GM18951 (cell line): Measurements from ENCODE around the gene C4A.
"Not testable (repeated sequence)": the region's sequence is repeated elsewhere in the genome, so short reads cannot be mapped to it uniquely, and the experiment has no call there.

Experiments
- in situ Hi-C: fragments of 300-500 bp; cut with MboI; formaldehyde crosslinking; loops from one replicate; pipeline ENCODE4 v1.12.0; 2022; ENCODE audit warnings: low sequenced_read_pairs, mixed read lengths, inconsistent platforms; ENCODE audit not compliant: unreplicated experiment

Gene C4A

DNA sequence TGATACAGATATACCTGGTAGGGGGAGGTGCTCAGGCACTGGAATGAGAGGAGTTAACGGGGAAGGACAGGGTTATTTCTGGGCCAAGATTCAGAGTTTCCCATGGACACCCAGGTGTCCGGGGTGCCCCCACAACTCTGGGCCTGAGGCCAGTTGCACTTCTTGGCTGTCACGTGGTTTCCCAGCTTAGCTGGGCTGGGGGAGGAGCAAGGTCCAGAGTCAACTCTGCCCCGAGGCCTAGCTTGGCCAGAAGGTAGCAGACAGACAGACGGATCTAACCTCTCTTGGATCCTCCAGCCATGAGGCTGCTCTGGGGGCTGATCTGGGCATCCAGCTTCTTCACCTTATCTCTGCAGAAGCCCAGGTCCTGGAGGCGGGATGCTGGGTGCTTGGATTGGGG, 32.7 kb downstream of the C4A start, which contains the start of gene C4B:
C4B (plus strand) TSS at position 249 of the 400 bp plus-strand sequence; CDS start at position 300, 51 bp downstream.
- in situ Hi-C loops, result not testable (repeated sequence)

DNA sequence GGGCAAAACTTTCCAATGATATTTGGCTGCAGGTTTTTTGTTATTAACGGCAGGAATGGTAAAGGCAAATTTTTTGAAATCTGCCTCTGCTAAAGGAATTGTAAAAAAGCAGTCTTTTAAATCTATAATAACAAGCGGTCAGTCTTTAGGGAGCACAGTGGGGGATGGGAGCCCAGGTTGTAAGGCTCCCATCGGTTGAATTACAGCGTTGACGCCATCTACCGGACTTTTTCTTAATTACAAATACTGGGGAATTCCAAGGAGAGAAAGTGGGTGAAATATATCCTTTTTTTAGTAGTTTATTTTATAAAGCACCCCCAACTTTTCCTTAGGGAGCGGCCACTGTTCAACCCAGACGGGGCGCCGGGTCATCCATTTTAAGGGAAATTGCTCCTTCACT, 40.2 kb downstream of the C4A start:
- in situ Hi-C loops, result not testable (repeated sequence)

DNA sequence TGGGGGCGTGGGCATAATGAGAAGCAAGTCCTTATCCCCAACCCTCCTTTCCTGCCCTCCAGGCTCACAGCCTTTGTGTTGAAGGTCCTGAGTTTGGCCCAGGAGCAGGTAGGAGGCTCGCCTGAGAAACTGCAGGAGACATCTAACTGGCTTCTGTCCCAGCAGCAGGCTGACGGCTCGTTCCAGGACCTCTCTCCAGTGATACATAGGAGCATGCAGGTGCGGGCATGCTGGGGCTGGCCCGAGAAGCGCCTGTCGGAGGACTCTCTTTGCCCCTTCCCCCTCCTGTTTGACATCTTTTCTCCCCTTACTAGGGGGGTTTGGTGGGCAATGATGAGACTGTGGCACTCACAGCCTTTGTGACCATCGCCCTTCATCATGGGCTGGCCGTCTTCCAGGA, 46.8 kb downstream of the C4A start:
- in situ Hi-C loops, result not testable (repeated sequence)

DNA sequence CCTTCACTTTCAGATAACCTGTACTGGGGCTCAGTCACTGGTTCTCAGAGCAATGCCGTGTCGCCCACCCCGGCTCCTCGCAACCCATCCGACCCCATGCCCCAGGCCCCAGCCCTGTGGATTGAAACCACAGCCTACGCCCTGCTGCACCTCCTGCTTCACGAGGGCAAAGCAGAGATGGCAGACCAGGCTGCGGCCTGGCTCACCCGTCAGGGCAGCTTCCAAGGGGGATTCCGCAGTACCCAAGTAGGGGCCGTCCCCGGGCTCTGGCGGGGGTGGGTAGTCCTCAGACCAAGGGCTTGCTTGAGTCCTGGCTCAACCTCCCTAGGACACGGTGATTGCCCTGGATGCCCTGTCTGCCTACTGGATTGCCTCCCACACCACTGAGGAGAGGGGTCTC, 47.7 kb downstream of the C4A start:
- in situ Hi-C loops, result not testable (repeated sequence)

DNA sequence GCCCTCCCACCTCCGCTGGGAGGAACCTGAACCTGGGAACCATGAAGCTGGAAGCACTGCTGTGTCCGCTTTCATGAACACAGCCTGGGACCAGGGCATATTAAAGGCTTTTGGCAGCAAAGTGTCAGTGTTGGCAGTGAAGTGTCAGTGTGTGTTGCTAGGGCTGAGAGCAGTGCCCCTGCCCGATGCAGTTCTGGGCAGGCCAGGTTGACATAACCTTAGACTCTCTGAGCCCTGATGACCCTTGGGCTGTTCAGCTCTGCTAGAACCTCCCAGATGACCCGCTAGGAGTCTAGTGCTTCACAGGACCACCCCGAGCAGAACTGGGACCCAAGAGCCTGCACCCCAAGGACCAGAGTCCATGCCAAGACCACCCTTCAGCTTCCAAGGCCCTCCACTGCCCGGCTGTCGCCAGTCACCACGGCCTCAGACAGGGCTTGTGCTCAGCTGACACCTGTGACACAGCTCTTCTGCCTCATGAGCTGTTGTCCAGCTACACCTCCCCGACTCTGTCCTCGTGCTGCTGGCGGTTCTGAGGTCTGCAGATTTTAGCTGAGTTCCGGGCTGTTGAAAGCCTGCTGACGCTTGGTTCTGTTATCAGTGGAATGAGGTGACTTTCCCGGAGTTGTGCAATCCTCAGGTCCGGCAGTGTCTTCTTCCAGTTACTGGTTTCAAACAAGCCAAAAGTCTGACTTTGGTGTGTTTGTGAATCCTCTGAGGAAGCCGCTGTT, 53.6 kb downstream of the C4A start:
- in situ Hi-C loops, result not testable (repeated sequence)

GRCh38 chr6:32037136-32037535, 55.3 kb downstream of the C4A start:
- in situ Hi-C loops, result not testable (repeated sequence)

- in situ Hi-C loops, result not testable (repeated sequence)
Observed at GRCh38 chr6:32037598-32038524, 56.0 kb downstream of the C4A start, which contains the start of gene CYP21A2. Gene CYP21A2, plus strand, starts transcription at chr6:32038415. Its CDS starts 8 bp downstream, at chr6:32038423.

- in situ Hi-C loops, result not testable (repeated sequence)
Observed at GRCh38 chr6:32038878-32039277, 57.0 kb downstream of the C4A start.

DNA sequence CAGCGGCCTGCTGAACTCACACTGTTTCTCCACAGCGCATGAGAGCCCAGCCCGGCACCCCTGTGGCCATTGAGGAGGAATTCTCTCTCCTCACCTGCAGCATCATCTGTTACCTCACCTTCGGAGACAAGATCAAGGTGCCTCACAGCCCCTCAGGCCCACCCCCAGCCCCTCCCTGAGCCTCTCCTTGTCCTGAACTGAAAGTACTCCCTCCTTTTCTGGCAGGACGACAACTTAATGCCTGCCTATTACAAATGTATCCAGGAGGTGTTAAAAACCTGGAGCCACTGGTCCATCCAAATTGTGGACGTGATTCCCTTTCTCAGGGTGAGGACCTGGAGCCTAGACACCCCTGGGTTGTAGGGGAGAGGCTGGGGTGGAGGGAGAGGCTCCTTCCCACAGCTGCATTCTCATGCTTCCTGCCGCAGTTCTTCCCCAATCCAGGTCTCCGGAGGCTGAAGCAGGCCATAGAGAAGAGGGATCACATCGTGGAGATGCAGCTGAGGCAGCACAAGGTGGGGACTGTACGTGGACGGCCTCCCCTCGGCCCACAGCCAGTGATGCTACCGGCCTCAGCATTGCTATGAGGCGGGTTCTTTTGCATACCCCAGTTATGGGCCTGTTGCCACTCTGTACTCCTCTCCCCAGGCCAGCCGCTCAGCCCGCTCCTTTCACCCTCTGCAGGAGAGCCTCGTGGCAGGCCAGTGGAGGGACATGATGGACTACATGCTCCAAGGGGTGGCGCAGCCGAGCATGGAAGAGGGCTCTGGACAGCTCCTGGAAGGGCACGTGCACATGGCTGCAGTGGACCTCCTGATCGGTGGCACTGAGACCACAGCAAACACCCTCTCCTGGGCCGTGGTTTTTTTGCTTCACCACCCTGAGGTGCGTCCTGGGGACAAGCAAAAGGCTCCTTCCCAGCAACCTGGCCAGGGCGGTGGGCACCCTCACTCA, 57.7 kb downstream of the C4A start:
- in situ Hi-C loops, result not testable (repeated sequence)

DNA sequence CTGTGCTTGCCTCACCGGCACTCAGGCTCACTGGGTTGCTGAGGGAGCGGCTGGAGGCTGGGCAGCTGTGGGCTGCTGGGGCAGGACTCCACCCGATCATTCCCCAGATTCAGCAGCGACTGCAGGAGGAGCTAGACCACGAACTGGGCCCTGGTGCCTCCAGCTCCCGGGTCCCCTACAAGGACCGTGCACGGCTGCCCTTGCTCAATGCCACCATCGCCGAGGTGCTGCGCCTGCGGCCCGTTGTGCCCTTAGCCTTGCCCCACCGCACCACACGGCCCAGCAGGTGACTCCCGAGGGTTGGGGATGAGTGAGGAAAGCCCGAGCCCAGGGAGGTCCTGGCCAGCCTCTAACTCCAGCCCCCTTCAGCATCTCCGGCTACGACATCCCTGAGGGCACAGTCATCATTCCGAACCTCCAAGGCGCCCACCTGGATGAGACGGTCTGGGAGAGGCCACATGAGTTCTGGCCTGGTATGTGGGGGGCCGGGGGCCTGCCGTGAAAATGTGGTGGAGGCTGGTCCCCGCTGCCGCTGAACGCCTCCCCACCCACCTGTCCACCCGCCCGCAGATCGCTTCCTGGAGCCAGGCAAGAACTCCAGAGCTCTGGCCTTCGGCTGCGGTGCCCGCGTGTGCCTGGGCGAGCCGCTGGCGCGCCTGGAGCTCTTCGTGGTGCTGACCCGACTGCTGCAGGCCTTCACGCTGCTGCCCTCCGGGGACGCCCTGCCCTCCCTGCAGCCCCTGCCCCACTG, 58.6 kb downstream of the C4A start:
- in situ Hi-C loops, result not testable (repeated sequence)

DNA sequence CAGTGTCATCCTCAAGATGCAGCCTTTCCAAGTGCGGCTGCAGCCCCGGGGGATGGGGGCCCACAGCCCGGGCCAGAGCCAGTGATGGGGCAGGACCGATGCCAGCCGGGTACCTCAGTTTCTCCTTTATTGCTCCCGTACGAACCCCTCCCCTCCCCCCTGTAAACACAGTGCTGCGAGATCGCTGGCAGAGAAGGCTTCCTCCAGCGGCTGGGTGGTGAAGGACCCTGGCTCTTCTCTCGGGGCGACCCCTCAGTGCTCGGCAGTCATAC, 59.1 kb downstream of the C4A start:
- in situ Hi-C loops, result not testable (repeated sequence)

DNA sequence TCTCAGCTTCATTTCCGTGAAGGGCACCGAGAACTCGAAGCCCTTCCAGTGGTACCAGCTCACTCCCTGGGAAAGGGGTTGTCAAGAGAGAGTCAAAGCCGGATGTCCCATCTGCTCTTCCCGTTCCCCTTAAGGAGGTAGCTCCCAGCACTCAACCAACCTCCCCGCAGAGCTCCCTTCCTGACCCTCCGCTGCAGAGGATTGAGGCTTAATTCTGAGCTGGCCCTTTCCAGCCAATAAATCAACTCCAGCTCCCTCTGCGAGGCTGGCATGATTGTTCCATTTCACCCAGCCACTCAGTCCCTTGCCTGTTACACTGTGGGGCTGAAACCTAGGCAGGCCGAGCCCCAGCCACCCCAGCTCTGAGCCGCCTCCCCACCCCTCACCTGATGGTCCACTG, 59.5 kb downstream of the C4A start:
- in situ Hi-C loops, result not testable (repeated sequence)

DNA sequence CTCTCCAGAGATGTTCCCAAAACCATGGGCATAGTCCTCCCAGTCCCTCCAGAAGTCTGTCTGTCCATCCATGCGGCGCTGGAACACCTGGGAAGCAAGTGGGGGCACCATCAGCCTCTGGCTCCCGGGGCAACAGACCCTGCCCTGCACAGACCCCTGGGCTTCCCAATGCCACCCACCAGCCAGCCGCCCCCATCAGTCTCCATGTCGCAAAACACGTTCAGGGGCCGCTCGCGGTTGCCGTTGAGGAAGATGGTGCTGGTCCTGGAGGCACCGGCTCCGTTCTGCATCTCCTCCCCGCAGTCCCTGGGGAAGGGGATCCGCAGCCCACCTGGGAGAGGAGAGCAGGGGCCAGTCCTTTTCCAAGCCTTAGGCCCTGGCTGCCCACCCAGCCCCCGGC, 60.4 kb downstream of the C4A start:
- in situ Hi-C loops, result not testable (repeated sequence)

DNA sequence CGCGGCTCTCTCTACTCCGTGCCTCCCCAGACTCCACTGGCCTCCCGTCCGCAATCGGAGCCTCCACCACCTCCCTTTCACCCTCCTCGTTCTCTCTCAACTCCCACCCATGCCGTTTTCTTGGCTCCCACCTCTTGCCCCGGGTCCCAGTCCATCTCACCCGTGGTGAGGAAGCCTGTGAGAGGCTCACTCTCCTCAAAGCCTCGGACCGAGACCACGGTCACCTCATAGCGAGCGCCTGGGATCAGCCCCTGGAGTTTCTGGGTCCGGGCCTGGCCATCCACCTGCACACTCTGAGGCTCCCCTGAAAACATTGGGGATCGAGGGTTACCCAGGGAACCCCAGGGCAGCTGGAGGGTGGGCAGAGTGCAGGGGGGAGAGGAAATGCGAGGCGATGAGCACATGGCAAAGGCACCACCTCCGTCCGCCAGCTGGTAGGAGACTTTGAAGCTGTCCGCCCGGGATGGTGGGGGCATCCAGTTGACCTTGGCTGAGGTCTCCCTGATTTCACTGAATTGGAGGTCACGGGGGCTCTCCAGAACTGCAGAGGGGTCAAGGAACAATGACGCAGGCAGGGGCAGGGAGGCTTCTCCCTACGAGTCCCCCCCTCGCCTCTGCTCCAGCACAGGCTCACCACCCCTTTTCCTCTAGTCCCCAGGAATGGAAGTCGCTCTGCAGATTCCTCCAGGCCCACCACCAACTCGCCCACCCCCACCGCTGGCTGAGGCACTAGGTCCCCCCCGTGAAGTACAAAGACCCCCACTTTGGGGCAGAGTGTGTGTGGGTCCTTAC, 61.9 kb downstream of the C4A start:
- in situ Hi-C loops, result not testable (repeated sequence)

GRCh38 chr6:32044916-32045315, 63.1 kb downstream of the C4A start:
- in situ Hi-C loops, result not testable (repeated sequence)
